ENCODE results near the gene DPP6.

GRCh38 chr7:154474903-154475520, 422.8 kb downstream of the DPP6 start:
- TF ChIP-seq BHLHE40 (IDR thresholded peaks at IDR 0.05; ENCODE audit: low read depth, low read length) (no peak), CTCF (IDR thresholded peaks at IDR 0.05) (no peak), EP300 (IDR thresholded peaks at IDR 0.05) (no peak)
